Measurements from ENCODE around the gene TMEM63C. TPM values are rescaled to one million over a fixed set of nuclear protein-coding genes. Genes with fewer than 3 reads are reported as not detected.

The TMEM63C gene
- polyA plus RNA-seq, 1 donor from 2014 or later = 11.1 TPM

Small RNAs within 50 kb of the gene (small RNA-seq; reads per million reads assigned to genes)
- gene MIR1260A (0 reads per million in 3 experiments), gene RF00421 (0 reads per million in 3 experiments)

Other genes with a start within 250 kb of the TMEM63C start
- 42.9 and 46.5 TPM in 2 replicates for gene IRF2BPL, start 153.1 kb upstream of the TMEM63C start, polyA plus RNA-seq
- gene CIPC, start 83.5 kb upstream of the TMEM63C start, polyA plus RNA-seq = 36.4 and 36.7 TPM in 2 replicates
- gene ZDHHC22, start 40.0 kb upstream of the TMEM63C start, polyA plus RNA-seq = 4.3 and 5.1 TPM in 2 replicates
- 0.87 and 2.5 TPM in 2 replicates for gene NGB, start 89.4 kb downstream of the TMEM63C start, polyA plus RNA-seq
- 9.6 and 11.5 TPM in 2 replicates for gene POMT2, start 139.1 kb downstream of the TMEM63C start, polyA plus RNA-seq
- gene GSTZ1, start 139.2 kb downstream of the TMEM63C start, polyA plus RNA-seq = 17.4 and 34.1 TPM in 2 replicates
- gene TMED8, start 195.3 kb downstream of the TMEM63C start, polyA plus RNA-seq = 15.6 and 16.5 TPM in 2 replicates
- 2.8 and 5.8 TPM in 2 replicates for gene SAMD15, start 195.6 kb downstream of the TMEM63C start, polyA plus RNA-seq
- 0.19 and 0.68 TPM in 2 replicates for gene NOXRED1, start 241.7 kb downstream of the TMEM63C start, polyA plus RNA-seq

Data from neural cell (in vitro differentiated cells).